ENCODE measurements around the gene KLF9.

The KLF9 gene

DNA sequence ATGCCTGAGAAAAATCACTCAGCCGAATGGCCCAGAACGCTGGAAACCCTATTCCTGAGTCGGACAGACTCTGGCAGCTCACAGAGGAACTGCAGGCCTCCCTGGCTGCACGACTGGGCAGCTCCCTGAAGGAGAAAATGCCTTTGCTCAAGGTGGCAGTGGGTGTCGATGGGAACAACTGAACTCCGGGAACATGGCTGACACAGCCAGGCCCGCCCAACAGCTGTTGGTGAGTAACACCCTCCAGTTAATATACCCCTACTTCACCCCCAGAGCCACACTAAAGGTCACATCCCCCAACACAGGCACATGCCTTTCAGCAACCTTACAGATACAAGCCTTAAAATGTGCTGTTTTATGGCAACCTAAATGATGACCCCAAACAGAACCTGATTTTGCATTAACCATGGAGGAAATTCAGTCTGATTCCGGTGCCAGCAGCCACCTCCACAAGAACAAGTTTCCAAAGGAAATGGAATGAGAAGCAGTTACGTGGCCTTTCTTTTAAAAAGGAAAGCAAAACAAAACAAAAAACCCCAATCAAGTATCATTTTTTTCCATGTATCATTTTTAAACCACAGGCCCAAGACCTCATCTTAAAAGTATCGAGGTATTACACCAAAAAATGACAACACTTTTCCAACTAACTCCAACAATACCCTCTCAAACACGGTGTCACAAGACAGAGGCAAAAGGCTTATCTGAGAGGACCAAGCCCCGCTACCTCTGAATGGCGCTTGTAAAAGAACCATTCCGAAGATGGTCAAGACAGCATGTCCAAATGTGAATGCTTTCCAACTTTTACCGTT is 3.1 kb downstream of the KLF9 start:
- H3K4me3 ChIP-seq (ENCODE audit: low read depth, low read length), result peak overlapping the region; percentile 79
- DNase-seq (ENCODE audit: low read depth), result no peak
- TF ChIP-seq CTCF (IDR thresholded peaks at IDR 0.05; ENCODE audit: control insufficient read depth, extremely low read depth, insufficient read depth), result no peak

- DNase-seq (ENCODE audit: low read depth), result no peak
- no peak for TF ChIP-seq CTCF (IDR thresholded peaks at IDR 0.05; ENCODE audit: control insufficient read depth, extremely low read depth, insufficient read depth)
- peak overlapping the region; percentile 79 for H3K4me3 ChIP-seq (ENCODE audit: low read depth, low read length)
Measured at GRCh38 chr9:70410368-70410767, 4.1 kb downstream of the KLF9 start.

DNA sequence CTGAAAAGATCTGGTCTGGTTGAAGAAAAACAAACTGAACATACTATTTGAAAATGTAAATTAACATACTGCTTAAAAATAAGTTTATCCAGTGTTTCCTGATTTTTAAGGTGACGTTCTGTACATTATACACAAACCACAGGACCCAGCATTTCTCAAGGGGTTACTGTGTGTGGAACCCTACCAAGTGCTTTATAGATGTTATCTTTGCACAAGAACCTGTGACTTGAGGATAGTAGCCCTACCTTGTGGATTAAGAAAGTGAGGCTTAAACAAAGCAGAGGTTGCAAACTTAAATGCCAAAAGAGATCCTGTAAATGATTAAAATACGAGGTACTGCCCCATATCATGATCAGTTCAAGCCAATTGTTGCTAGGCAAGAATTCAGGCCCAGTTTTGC is 4.7 kb downstream of the KLF9 start:
- TF ChIP-seq CTCF (IDR thresholded peaks at IDR 0.05; ENCODE audit: control insufficient read depth, extremely low read depth, insufficient read depth), result no peak
- peak overlapping the region; percentile 79 for H3K4me3 ChIP-seq (ENCODE audit: low read depth, low read length)

DNA sequence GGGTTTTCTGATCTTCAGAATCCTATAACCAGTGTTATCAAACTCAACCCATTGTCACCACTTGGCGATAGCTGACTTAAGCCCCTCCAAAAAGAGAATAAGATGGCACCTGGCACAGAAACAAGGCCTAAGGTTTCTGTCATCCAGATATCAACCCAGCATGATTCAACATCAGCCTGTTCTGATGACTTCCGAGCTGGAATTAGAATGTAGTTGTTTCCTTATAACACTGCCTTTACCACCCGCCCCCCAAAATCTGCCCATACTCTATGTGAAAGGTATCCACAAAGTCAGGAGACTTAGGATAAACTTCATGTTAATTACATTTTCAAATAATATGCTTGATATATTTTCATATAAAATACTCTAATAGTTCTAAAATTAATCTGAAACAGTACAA is 5.2 kb downstream of the KLF9 start:
- no peak for DNase-seq (ENCODE audit: low read depth)
- TF ChIP-seq CTCF (IDR thresholded peaks at IDR 0.05; ENCODE audit: control insufficient read depth, extremely low read depth, insufficient read depth), result no peak
- peak overlapping the region; percentile 79 for H3K4me3 ChIP-seq (ENCODE audit: low read depth, low read length)

More for the DNA sequence above, 4.7 kb downstream of the KLF9 start:
- no peak for DNase-seq (ENCODE audit: low read depth)

GRCh38 chr9:70408393-70409040 is 5.9 kb downstream of the KLF9 start:
- no peak for DNase-seq (ENCODE audit: low read depth)
- no peak overlapping the region for H3K4me3 ChIP-seq (ENCODE audit: low read depth, low read length)
- TF ChIP-seq CTCF (IDR thresholded peaks at IDR 0.05; ENCODE audit: control insufficient read depth, extremely low read depth, insufficient read depth), result no peak

DNA sequence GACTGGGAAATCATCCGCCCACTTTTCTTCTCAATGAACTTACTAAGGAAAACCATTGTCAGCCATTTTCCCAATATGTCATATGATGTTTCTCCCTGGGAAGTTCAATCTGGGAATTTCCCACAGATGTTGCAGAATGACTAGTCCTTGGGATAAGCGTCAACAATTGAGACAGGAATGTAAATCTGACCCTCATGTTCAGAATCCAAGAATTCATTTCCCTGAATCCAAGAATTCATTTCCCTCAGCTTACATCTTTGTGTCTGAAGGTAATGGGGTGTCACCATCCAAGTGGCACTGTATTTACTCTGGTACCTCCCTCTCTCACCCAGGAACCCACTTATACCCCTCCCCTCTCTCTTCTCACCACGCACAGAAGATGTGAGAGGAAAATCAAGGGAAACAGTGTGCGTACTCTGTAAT is 7.4 kb downstream of the KLF9 start:
- no peak for TF ChIP-seq CTCF (IDR thresholded peaks at IDR 0.05; ENCODE audit: control insufficient read depth, extremely low read depth, insufficient read depth)
- no peak for DNase-seq (ENCODE audit: low read depth)

More for the DNA sequence above, 7.4 kb downstream of the KLF9 start:
- H3K4me3 ChIP-seq (ENCODE audit: low read depth, low read length), result no peak overlapping the region
